Measurements from ENCODE around the gene RPL22L1.

- TF ChIP-seq CTCF (IDR thresholded peaks at IDR 0.05) = no peak
- no peak for TF ChIP-seq POLR2A (IDR thresholded peaks at IDR 0.05)
Measured at GRCh38 chr3:170829546-170830272, 40.3 kb downstream of the RPL22L1 start.

Data from heart left ventricle (tissue), 13 donors.